ENCODE measurements around the gene RBSN. TPM values are rescaled to one million over a fixed set of nuclear protein-coding genes. Genes with fewer than 3 reads are reported as not detected.
"Not testable (repeated sequence)": the region's sequence is repeated elsewhere in the genome, so short reads cannot be mapped to it uniquely, and the experiment has no call there.

RBSN gene
- 14.1 and 24.7 TPM in 2 replicates for total RNA-seq

DNA sequence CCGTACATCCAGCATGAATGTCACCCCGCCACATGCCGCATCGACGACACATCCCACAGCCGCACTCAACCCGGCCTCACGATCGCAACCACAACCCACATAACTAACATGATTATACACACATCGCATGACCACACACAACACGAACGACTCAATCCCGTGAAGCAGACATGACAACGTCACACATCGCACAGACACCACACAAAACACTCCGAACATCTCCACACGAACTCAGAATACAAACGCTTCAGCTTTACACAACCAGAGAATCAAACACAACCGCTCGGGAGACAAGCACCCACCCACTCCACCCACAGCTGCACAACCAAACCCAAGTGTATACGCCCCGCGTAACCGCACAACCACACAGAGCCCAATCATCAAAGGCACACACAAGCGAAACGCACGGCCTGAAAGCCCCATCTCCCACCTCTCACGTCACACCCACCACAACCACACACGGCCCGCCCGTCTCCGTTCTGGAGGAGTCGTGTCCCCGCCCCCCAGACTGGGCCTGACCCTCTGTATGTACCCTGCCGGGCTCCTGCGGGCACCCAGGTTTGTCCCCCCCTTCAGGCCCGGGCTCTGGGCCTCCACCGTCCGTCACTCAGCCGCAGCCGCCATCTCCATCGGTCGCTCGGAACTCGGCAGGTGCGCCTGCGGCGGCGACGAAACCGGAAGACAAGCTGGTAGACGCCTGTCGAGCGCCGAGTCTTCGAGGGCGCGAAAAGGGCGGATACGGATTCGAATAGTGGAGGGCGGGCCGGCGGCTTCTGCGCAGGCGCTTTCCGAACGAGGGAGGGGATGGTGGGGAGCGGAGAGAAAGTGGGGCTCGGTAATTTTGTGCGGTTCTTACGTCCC is at the start of gene RBSN:
Gene RBSN (minus strand): TSS at position 646 of the 861 bp plus-strand sequence. CDS start 3,028 bp downstream, outside the sequence.
- DNase-seq (ENCODE audit: low read depth) = peak; percentile 82

- DNase-seq (ENCODE audit: low read depth) = peak; percentile 21
Measured at GRCh38 chr3:15148614-15149013, 49.7 kb upstream of the RBSN start.

DNA sequence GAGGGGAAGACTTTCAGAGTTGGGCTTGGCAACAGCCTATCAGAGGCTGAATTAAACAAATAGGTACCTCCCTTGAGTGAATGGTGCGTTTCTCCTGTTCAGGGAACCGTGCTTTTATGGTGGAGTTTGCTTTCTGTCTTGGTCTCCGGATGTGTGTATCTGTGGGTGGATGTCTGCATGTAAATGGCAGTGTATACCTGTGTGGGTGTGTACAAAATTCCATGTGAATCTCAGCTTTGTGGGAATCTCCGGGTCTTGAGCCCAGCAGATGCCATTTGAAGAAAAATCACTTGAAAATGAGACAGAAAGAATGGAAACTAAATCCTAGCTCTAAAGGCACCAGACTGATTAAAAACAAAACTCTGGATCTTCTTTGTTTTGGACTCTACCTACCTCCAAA is 37.9 kb upstream of the RBSN start:
- DNase-seq (ENCODE audit: low read depth) = not testable (repeated sequence)

DNA sequence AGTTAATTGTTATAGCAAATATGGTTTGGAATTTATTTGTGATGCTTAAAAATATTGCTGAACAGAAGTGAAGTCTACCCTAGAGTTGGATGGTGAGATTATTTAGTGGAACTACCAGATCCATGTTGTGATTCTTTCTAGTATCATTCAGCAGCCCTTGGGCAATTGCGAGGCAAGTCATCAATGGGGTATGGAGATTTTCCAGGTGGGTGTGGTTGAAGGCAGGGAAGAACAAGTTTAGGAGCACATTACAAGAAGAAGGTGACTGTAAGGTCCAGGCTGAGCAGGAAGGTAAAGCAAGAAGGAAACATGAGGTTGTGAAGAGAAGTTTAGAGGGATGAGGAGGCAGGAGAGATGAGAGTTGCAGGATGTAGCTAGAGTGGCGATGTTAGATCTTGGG is 36.0 kb upstream of the RBSN start:
- DNase-seq (ENCODE audit: low read depth) = not testable (repeated sequence)

DNA sequence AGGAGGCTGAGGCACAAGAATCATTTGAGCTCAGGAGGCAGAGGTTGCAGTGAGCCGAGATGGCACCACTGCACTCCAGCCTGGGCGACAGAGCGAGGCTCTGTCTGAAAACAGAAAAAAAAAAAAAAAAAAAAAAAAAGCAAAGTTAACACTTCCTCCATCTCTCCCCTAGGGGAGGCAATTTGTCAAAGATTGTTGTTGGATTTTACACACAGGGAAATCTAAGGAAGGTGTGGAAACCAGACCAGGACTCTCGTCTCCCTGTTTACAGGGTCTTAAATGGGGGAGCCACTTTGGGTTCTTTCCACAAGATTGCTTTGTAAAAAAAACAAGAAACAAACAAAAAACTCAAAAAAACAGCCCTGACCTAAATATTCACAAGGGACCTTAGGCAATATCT is 29.5 kb upstream of the RBSN start:
- not testable (repeated sequence) for DNase-seq (ENCODE audit: low read depth)

DNA sequence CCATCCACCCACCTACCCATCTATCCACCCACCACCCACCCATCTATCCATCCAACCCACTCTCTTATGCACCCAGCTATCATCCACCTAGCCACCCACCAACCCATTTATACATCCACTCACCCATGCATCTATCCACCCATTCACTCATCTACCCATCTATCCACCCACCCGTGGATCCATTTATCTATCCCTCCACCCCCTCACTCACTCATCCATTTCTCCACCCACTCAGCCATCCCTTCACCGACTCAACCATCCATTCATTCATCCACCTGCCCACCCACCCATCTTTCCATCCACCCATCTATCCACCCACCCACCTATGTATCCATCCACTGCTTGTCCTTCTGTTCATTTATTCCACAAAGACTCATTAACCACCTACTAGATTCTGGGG is 28.0 kb upstream of the RBSN start:
- DNase-seq (ENCODE audit: low read depth) = not testable (repeated sequence)

- DNase-seq (ENCODE audit: low read depth) = no peak
Measured at GRCh38 chr3:15122398-15122797, 23.4 kb upstream of the RBSN start.

DNA sequence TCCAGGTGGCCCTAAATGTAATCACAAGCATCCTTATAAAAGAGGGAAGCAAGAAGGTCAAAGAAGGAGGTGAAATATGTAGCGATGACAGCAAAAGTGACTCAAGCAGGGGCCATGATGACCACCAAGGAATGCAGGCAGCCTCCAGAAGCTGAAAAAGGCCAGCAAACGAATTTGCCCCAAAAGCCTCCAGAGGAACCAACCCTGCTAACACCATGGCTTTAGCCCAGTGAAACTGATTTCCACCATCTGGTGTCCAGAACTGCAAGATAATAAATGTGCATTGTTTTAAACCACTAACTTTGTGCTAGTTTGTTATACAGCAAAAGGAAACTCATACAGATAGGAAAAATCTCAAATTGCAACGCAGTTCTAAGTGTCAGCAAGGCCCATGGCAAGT is 23.0 kb upstream of the RBSN start:
- DNase-seq (ENCODE audit: low read depth) = no peak

- no peak for DNase-seq (ENCODE audit: low read depth)
Measured at GRCh38 chr3:15120986-15121385, 22.0 kb upstream of the RBSN start.

DNA sequence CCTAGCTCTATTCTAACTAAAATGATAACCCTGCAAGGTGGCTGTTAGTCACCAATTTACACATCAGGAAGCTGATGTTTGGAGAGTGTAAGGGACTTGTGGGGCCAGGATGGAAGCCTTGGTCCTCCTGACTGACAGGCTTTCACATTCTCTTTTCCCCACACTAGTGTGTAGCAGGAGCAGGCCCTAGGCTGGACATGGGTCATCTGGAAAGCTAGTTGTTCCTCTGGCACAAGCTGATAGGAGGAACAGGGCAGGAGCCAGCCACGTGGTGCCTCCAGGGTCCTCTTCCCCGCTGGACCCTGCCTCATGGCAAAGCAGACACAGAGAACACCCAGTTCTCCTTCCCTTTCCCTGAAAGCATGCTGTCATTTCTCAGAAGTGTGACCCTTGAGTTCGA is 18.1 kb upstream of the RBSN start:
- no peak for DNase-seq (ENCODE audit: low read depth)

GRCh38 chr3:15116032-15116669 is 17.2 kb upstream of the RBSN start:
- no peak for DNase-seq (ENCODE audit: low read depth)

DNA sequence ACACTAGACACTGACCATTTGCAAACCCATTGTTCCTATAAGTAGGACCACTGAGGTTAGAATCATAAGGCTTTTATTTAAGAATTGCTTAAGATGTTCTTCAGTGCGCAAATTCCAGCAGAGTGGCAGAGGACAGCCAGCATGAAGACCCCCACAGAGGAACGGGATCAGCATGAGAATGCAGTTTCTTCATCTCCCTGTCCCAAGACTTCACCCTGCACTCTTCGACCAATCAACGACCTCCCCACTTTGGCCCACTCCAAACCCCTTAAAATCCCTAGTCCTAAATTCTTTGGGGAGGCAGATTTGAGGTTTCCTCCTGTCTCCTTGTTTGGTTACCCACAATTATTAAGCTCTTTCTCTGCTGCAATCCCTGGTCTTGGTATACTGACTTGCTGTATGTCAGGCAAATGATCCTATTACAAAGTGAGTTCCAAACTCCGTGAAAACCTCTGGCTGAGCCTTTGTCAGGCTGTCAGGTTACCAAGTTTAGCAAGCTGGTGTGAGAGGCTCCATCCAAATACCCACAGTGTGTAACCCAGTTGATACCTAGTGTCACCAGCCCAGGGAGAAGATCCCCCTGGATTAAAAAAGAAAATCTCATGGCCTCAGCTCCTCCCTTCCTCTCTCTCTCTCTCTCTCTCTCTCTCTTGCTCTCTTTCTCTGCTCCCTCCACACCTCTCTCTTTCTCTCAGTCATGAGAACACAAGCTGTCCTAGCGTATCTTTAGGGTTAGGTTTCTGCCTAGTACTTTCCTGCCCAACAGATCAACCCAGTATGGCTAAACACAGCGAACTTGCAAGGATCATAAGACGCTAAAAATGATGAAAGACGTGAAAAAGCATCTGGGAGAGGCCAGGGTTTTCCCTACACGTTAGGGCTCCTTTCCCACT is 15.8 kb upstream of the RBSN start:
- no peak for DNase-seq (ENCODE audit: low read depth)

DNA sequence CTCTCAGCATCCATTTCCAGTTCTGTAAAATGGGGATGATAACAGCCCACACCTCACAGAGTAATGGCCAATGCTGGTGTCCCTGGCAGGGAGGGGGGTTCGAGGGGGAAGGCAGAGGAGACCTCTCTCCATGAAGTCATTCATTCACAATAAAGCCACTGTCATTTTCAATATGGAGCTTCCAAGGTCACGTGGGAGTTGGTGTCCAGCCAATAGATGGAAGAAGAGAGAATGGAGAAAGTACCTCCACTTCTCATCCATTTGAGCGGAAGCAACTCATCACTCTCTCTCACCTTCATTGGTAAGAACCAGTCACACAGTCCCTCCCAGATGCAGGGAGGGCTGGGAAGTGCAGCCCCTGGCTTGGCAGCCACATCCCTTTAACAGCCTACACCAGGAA is 14.9 kb upstream of the RBSN start:
- DNase-seq (ENCODE audit: low read depth) = no peak

GRCh38 chr3:15113471-15113870 is 14.5 kb upstream of the RBSN start:
- DNase-seq (ENCODE audit: low read depth) = no peak

- DNase-seq (ENCODE audit: low read depth) = no peak
Measured at GRCh38 chr3:15112011-15112410, 13.1 kb upstream of the RBSN start.

GRCh38 chr3:15110206-15110605 is 11.3 kb upstream of the RBSN start:
- no peak for DNase-seq (ENCODE audit: low read depth)

- no peak for DNase-seq (ENCODE audit: low read depth)
Measured at GRCh38 chr3:15108869-15109268, 9.9 kb upstream of the RBSN start.

DNA sequence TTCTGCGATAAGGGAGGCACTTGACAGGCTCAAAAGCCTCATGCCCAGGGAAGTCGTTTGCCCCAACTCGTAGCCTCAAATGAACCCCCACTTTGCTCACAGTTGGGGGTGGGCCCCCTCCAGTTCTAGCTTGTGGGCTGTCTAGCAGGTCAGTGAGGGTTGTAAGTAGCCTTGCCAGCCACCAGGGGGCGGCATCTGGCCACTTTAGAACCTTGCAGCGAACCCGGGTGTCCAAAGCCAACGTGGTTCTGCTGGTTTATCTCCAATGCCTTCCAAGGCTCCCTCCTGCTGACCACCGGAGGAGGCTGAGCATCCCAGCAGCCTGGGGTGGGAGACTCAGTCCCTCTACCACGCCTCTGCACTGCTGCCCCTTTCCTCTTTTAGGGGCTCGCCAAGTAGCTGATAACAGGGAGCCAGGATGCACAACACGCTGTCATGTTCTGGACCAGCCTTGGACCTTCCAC is 9.2 kb upstream of the RBSN start:
- DNase-seq (ENCODE audit: low read depth) = peak; percentile 43

DNA sequence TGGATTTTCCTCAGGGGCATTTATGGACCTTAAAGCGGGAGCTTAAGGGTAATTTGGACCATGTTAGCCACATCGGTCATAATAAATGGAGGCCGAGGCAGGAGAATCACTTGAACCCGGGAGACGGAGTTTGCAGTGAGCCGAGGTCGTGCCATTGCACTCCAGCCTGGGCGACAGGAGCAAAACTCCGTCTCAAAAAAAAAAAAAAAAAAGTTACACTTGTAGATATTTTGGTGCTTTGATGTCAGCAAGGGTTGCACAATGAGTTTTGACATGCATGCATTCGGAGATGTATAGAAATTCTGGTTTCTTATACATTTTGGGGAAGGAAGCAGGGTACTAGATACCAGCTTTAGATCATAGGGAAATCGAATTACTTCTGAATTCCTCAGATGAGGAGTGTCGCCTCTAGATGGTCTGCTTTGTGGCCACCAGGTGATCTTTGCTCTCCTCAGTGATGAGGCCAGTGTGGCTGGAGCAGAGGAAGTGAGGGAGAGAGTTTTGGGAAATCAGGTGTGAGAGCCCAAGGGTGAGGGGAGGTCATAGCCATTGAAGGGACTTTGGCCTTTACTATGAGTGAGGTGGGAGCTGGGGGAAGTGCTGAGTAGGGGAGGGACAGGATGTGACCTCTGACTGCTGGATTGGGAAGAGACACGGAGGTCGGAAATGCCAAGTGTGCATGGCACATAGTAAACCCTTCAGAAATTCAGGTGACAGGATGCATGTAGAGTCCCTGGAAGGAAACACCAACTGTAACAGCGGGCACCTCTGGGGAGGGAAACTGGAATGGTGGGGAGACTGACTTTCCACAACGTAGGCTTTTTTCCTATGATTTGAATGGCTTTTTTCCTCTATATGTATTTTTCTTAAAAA is 8.4 kb upstream of the RBSN start:
- DNase-seq (ENCODE audit: low read depth) = no peak

DNA sequence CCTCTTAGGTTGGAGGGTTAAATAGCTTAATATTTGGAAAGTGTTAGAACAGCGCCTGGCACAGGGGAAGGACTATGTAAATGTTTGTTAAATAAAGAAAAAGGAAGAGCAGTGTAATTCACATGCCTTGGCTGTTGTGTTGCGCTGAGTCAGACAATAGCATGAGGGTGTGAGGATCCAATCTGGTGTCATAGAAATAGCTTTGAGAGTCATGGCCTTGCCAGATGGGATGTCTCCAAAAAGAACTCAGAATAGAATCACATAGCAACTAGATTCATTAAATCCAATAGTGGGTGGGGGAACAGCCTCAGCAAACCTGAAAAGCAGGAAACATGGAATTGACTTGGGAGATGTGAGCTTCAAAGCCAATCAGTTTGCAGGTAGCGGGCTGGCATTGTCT is 3.9 kb upstream of the RBSN start:
- no peak for DNase-seq (ENCODE audit: low read depth)

DNA sequence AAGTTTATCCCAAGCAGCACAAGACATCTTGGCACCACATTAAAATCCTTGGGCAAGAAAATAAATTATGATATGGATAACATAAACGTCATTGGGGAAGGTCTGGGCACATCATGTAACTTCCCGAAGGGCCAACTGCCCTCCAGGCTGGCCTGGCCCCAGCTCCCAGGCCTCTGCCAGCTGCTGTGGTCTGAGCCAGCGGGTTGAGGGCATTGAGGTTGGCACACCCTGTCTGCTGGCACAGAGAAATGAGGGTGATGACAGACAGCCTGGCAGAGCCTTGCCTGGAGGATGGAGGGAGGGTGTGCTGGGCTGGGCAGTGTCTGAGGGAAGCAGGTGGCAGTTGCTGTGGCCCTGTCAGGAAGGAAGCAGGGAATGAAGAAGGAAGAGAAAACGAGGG is 3.3 kb upstream of the RBSN start:
- DNase-seq (ENCODE audit: low read depth) = peak; percentile 21
